Activated CD8-positive, alpha-beta T cell treated with anti-CD3 and anti-CD28 coated beads, Interleukin-2, amount 10 ng/mL, durations not matched to agents 7 days and 5 days (primary cell): ENCODE measurements around the gene TBC1D19. TPM values are rescaled to one million over a fixed set of nuclear protein-coding genes. Genes with fewer than 3 reads are reported as not detected.
"Not testable (repeated sequence)": the region's sequence is repeated elsewhere in the genome, so short reads cannot be mapped to it uniquely, and the experiment has no call there.

Experiments
- ATAC-seq: fragments of 150-1000 bp; cut with Tn5 transposase; one replicate; pipeline ENCODE4 v1.10.0; 2021; ENCODE audit warnings: moderate library complexity
- CTCF ChIA-PET: fragments of 350-600 bp; sonication (Branson Sonifier 250); formaldehyde crosslinking; loops from one replicate; lab custom pipeline; 2021; ENCODE audit warnings: antibody characterized with exemption; lab: Charles Lee
- POLR2A ChIA-PET: fragments of 350-600 bp; sonication (Branson Sonifier 250); formaldehyde crosslinking; loops from one replicate; lab custom pipeline; 2021; ENCODE audit warnings: antibody characterized with exemption; lab: Charles Lee
- DNase-seq: peaks from one replicate; pipeline ENCODE4 v3.0.0-alpha.2; 2020
- H3K27ac Mint-ChIP-seq: one replicate; pipeline ENCODE4 v1.8.0; 2021; ENCODE audit warnings: mild to moderate bottlenecking, mixed read lengths
- H3K27me3 Mint-ChIP-seq: one replicate; pipeline ENCODE4 v1.8.0; 2021; ENCODE audit warnings: low read depth, mixed read lengths
- H3K36me3 Mint-ChIP-seq: one replicate; pipeline ENCODE4 v1.8.0; 2021; ENCODE audit warnings: low read depth, mixed read lengths
- H3K4me1 Mint-ChIP-seq: one replicate; pipeline ENCODE4 v1.8.0; 2021; ENCODE audit warnings: low read depth, mixed read lengths
- H3K4me3 Mint-ChIP-seq: one replicate; pipeline ENCODE4 v1.8.0; 2021; ENCODE audit warnings: mild to moderate bottlenecking, mixed read lengths
- H3K9me3 Mint-ChIP-seq: one replicate; pipeline ENCODE4 v1.8.0; 2022; ENCODE audit warnings: mixed read lengths; ENCODE audit not compliant: insufficient read depth
- total RNA-seq, 2 experiments: library from RNA; stranded (reverse); gene quantifications; one replicate each; pipeline ENCODE4 v1.2.3, GENCODE V29; 2021

TBC1D19 gene, protein sequence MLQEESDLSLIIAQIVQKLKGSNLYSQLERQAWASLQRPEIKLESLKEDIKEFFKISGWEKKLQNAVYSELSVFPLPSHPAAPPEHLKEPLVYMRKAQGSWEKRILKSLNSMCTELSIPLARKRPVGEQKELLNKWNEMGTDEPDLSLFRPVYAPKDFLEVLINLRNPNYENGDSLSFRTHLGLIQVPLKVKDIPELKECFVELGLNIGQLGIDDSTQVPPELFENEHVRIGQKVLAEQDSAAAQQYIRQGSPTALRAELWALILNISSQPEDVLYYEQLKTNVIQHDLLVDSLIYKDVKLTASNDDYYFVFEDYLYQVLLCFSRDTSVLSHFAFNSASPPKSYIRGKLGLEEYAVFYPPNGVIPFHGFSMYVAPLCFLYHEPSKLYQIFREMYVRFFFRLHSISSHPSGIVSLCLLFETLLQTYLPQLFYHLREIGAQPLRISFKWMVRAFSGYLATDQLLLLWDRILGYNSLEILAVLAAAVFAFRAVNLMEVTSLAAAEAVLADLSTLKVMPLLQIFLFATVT
- total RNA-seq: 1 to 10 TPM; 4.7 to 5.7 TPM

DNA sequence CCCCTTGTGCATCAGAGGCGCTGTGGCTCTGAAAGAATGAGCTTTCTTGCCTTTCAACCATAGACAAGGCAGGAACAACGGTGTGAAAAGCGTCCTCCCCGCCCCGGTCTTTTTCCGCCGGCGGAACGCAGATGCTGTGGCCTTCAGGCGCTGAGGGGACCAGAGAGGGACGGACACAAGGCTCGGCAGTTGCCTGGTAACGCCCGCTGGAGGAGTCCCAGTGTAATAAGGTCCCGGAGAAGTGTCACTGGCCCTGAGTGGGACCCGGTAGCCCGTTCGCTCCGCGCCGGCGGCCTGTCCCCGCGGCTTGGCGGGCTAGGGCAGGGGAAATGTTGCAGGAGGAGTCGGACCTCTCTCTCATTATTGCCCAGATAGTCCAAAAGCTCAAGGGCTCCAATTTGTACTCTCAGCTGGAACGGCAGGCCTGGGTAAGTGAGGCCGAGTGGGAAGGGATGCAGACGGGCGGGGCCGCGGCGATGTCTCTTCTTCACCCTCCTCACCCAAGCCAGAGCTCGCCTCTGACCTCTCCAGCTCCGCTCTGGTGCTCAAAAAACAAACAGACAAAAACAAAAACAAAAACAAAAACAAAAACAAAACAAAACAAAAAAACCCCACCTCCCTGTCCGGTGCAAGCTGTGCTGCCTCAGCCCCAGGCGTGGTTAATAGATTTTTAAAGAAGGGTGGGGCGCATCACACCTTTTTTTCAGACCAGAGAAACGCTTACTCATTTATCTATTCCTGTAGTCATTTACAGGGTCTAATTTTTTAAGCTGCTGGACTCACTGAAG is at the start of gene TBC1D19:
Gene TBC1D19 (plus strand): TSS at position 220 of the 788 bp plus-strand sequence. CDS start 110 bp downstream, at position 330.
- ChIA-PET CTCF (interaction anchor here (0.7 to 2.3 kb wide), 9 partner anchors 11 to 646 kb away, joined by 3 to 10 read pairs (median 4); partner anchors contain the start of gene STIM2), POLR2A (interaction anchor here (0.8 to 2.1 kb wide), 14 partner anchors 9 to 725 kb away, joined by 3 to 9 read pairs (median 4); partner anchors contain the start of gene STIM2)
- peaks cover 24% of the 10 kb centered on the region for H3K4me1 Mint-ChIP-seq

DNA sequence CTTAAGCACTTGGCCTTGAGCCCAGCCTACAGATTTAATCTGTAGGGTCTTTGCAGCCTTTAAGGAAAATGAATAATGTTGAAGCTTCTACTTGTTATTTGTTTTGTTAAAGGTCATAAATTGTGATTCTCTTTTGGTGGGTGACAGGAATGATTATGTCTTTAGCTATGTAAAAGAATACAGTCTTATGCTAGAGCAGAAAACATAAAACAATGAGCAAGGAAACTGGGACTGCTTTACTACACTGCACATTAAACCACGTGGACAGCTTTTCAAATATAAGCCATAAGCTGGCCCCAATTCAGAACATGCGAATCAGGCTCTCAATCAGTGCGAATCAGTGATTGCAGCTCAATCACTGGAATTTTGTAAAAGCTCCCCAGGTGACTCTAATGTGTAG is 40.9 kb upstream of the TBC1D19 start:
- no peaks in the 10 kb centered on the region for H3K36me3 Mint-ChIP-seq
- ChIA-PET POLR2A (no interaction called here), CTCF (no interaction called here)
- no peak for DNase-seq
- H3K9me3 Mint-ChIP-seq: peaks cover 11% of the 10 kb centered on the region
- ATAC-seq: no peak
- no peaks in the 10 kb centered on the region for H3K4me1 Mint-ChIP-seq
- peaks cover 2% of the 10 kb centered on the region for H3K27me3 Mint-ChIP-seq
- H3K4me3 Mint-ChIP-seq: no peak overlapping the region
- H3K27ac Mint-ChIP-seq: no peak overlapping the region

More for the DNA sequence above, at the start of gene TBC1D19:
- DNase-seq (peak; percentile 92), ATAC-seq (peak; percentile 100)
- H3K4me3 Mint-ChIP-seq: peak within 1 kb of the TSS; percentile 96
- H3K36me3 Mint-ChIP-seq: no peaks in the 10 kb centered on the region
- H3K27me3 Mint-ChIP-seq: no peaks in the 10 kb centered on the region
- peak within 1 kb of the TSS; percentile 87 for H3K27ac Mint-ChIP-seq
- H3K9me3 Mint-ChIP-seq: no peaks in the 10 kb centered on the region

DNA sequence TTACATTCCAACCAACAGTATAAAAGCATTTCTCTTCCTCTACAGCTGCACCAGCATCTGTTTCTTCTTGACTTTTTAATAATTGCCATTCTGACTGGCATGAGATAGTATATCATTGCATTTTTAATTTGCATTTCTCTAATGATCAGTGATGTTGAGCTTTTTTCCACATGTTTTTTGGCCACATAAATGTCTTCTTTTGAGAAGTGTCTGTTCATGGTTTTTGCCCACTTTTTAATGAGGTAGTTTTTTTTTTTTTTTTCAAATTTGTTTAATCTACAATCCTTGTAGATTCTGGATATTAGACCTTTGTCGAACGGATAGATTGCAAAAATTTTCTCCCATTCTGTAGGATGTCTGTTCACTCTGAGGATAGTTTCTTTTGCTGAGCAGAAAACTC is 39.5 kb upstream of the TBC1D19 start:
- ChIA-PET POLR2A (no interaction called here), CTCF (no interaction called here)
- Mint-ChIP-seq H3K27ac (no peak overlapping the region), H3K4me3 (no peak overlapping the region), H3K36me3 (no peaks in the 10 kb centered on the region), H3K27me3 (peaks cover 4% of the 10 kb centered on the region), H3K9me3 (peaks cover 11% of the 10 kb centered on the region), H3K4me1 (no peaks in the 10 kb centered on the region)
- DNase-seq (no peak), ATAC-seq (no peak)

DNA sequence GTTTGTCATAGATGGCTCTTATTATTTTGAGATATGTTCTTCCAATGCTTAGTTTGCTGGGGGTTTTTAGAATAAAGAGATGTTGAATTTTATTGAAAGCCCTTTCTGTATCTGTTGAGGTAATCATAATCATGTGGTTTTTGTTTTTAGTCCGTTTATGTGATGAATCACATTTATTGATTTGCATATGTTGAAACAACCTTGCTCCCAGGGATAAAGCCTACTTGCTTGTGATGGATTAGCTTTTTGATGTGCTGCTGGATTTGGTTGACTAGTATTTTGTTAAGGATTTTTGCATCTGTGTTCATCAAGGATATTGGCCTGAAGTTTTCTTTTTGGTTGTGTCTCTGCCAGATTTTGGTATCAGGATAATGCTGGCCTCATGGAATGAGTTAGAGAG is 35.5 kb upstream of the TBC1D19 start:
- POLR2A ChIA-PET, H3K27ac Mint-ChIP-seq, H3K4me3 Mint-ChIP-seq, CTCF ChIA-PET, ATAC-seq, H3K27me3 Mint-ChIP-seq, H3K36me3 Mint-ChIP-seq, H3K4me1 Mint-ChIP-seq, DNase-seq: not testable (repeated sequence)
- H3K9me3 Mint-ChIP-seq: peaks cover 11% of the 10 kb centered on the region

DNA sequence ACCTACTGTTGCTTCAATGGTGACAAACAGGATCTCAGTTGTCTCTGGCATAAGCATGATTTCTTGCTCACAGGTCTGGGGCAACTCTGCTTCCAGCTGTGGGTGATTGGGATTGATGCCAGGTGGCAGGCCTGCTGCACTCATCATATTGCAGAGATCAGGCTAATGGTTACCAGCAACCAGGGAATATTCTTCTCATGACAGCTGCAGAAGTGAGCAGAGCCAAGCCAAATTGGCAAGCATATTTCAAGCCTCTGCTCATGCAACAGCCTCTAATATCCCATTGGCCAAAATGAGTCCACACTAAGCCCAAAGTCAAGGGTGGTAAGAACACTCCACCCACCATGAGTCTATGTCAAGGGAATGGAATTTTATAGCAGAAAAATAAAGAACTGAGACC is 26.7 kb upstream of the TBC1D19 start:
- Mint-ChIP-seq H3K27ac (no peak overlapping the region), H3K4me3 (no peak overlapping the region), H3K4me1 (no peaks in the 10 kb centered on the region), H3K27me3 (peaks cover 10% of the 10 kb centered on the region), H3K9me3 (peaks cover 12% of the 10 kb centered on the region), H3K36me3 (no peaks in the 10 kb centered on the region)
- ChIA-PET CTCF (no interaction called here), POLR2A (no interaction called here)
- DNase-seq (no peak), ATAC-seq (no peak)

DNA sequence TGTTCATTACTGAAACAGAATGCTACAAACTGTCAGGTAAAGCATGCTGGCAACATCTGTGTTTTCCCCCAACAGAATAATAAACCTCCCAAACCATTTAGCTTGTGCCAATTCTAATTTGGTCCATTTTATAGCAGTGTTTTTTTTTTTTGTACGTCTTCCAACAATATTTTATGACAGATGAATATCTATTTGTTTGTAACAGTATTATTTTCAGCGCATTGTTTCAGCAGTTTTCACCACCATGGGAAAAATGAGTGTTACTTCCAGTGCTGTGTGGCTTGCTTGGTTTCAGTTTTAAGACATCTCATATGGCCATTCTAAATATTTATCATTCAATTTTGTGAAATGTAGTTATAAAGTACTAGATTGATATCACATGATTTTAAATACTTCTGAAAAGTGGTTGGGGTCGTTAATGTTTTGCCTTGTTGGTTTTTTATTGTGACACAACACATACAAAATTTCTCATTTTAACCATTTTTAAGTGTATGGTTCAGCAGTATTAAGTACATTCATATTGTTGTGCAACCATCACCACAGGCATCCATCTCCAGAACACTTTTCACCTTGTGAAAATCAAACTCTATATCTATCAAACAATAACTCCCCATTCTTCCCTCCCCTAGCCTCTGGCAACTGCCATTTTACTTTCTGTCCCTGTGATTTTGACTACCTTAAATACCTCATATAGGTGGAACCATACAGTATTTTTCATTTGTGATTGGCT is 25.6 kb upstream of the TBC1D19 start:
- DNase-seq (no peak), ATAC-seq (no peak)
- POLR2A ChIA-PET: no interaction called here
- CTCF ChIA-PET: no interaction called here
- peaks cover 13% of the 10 kb centered on the region for H3K27me3 Mint-ChIP-seq
- H3K4me1 Mint-ChIP-seq: no peaks in the 10 kb centered on the region
- H3K9me3 Mint-ChIP-seq: peaks cover 12% of the 10 kb centered on the region
- no peak overlapping the region for H3K27ac Mint-ChIP-seq
- H3K36me3 Mint-ChIP-seq: no peaks in the 10 kb centered on the region
- H3K4me3 Mint-ChIP-seq: no peak overlapping the region

DNA sequence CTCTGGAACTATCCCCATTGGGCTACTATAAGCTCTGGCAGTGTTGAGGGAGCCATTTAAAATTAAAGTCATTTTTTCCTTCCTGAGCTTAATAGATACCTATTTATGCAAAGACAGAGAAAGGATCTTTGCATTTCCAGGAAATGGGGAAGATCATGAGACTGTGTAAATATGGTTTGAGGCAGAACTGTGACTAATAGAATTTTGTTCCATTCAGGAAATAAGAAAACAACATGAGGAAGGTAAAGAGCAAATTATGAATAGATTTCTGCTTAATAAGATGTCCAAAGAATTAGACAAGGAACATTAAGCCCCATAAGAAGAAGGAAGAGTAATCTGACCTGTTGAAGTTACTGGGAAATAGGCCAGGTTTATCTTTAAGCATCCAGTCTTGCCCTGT is 17.8 kb upstream of the TBC1D19 start:
- ATAC-seq: no peak

DNA sequence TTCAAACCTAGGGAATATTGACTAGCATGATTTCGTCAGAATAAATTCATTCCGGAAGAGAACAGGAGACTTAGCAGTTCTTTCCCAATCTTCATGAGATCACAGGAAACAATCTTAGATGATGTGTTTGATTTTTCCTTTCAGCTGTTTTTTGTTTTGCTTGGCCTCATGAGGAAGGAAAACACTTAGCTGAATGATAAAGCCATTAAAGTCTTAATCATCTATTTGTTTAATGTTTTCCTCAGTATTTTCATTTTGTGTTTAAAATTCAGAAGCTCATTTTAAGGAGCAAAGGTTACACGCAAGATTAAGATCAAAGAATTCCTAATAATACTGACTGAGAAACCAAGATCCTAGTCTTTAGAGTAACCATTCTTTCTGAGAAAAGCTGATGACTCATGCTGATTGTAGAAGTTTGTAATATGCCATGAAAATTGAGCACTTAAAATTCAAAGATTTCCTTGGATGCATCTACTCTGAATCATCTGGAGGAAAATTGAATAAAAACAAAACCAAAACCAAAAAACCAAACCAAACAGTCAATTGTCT is 15.4 kb upstream of the TBC1D19 start:
- Mint-ChIP-seq H3K9me3 (no peaks in the 10 kb centered on the region), H3K4me1 (peaks cover 7% of the 10 kb centered on the region), H3K36me3 (no peaks in the 10 kb centered on the region), H3K27me3 (peaks cover 3% of the 10 kb centered on the region), H3K4me3 (no peak overlapping the region), H3K27ac (no peak overlapping the region)
- ChIA-PET CTCF (interaction anchor here (0.7 to 3.0 kb wide), 2 partner anchors 9 to 15 kb away, joined by 3 to 10 read pairs; partner anchors contain the start of gene TBC1D19), POLR2A (no interaction called here)
- ATAC-seq (no peak), DNase-seq (no peak)

More for the DNA sequence above, 17.8 kb upstream of the TBC1D19 start:
- Mint-ChIP-seq H3K27ac (no peak overlapping the region), H3K4me3 (no peak overlapping the region), H3K36me3 (no peaks in the 10 kb centered on the region), H3K4me1 (peaks cover 7% of the 10 kb centered on the region), H3K27me3 (peaks cover 11% of the 10 kb centered on the region), H3K9me3 (peaks cover 4% of the 10 kb centered on the region)
- ChIA-PET CTCF (no interaction called here), POLR2A (no interaction called here)
- no peak for DNase-seq

DNA sequence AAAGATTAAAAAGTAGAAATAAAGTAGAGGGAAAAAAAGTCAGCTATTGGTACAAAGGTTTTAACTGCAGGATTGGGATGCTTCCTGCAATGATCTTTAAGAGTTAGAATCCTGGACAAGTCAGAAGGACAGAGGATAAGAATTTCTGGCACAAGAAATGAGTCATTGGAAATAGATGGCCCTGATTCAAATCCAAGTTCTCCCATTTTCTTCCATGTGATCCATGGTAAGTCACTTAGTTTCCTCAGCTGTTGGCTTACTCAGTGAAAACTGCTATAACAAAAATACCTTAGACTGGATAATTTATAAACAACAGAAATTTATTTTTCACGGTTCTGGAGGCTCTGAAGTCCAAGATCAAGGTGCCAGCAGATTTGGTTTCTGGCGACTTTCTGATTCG is 13.3 kb upstream of the TBC1D19 start:
- ChIA-PET POLR2A (interaction anchor here (1.6 kb wide), 1 partner anchor 13 kb away, joined by 6 read pairs; the partner anchor contains the start of gene TBC1D19), CTCF (interaction anchor here (3.0 kb wide), 1 partner anchor 13 kb away, joined by 10 read pairs; the partner anchor contains the start of gene TBC1D19)
- DNase-seq (no peak), ATAC-seq (no peak)
- H3K4me1 Mint-ChIP-seq: peaks cover 7% of the 10 kb centered on the region
- no peaks in the 10 kb centered on the region for H3K9me3 Mint-ChIP-seq
- H3K36me3 Mint-ChIP-seq: no peaks in the 10 kb centered on the region
- H3K4me3 Mint-ChIP-seq: no peak overlapping the region
- H3K27ac Mint-ChIP-seq: no peak overlapping the region
- peaks cover 3% of the 10 kb centered on the region for H3K27me3 Mint-ChIP-seq

DNA sequence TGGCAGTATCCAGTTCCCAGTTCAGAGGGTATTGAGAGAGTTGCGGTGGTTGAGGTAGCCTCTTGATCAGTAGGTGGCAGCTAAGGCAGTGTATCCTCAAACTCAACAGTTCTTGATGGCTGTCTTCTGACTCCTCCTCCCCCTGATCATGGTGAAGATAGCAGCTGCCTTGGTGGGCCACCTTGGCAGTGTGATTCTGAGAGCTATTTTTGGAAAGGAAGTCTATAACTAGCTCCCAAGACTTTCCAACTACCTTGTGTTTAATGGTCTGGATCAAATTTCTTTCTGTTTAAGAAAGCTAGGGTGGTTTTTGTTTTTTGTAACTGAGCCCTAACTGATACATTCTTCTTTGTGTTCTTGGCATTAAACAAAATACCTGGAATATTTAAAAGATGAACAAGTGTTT is 10.5 kb upstream of the TBC1D19 start:
- Mint-ChIP-seq H3K9me3 (no peaks in the 10 kb centered on the region), H3K27ac (no peak overlapping the region), H3K36me3 (no peaks in the 10 kb centered on the region), H3K27me3 (peaks cover 9% of the 10 kb centered on the region), H3K4me3 (no peak overlapping the region), H3K4me1 (no peaks in the 10 kb centered on the region)
- CTCF ChIA-PET: interaction anchor here (1.0 to 2.3 kb wide), 2 partner anchors 10 to 114 kb away, joined by 3 to 5 read pairs; partner anchors contain the start of gene TBC1D19
- ATAC-seq (no peak), DNase-seq (no peak)
- POLR2A ChIA-PET: no interaction called here

DNA sequence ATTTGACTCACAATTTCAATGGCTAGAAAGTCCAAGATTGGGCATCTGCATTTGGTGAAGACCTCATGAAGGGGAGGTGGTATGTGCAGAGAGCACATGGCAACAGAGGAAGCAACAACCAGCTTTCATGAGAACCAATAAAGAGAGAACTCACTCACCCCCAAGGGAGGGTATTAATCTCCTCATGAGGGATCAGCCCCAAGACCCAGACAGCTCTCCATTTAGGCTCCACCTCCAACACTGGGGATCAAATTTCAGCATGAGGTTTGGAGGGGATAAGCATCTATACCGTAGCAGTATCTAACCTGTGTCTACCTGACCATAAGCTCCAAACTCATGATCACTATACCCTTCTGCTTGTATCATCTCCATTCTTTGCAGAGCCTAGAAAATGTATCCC is 9.3 kb upstream of the TBC1D19 start:
- Mint-ChIP-seq H3K27ac (no peak overlapping the region), H3K4me3 (no peak overlapping the region)
- ATAC-seq: no peak

More for the DNA sequence above, 9.3 kb upstream of the TBC1D19 start:
- ChIA-PET CTCF (no interaction called here), POLR2A (interaction anchor here (0.5 to 1.8 kb wide), 2 partner anchors 9 to 387 kb away, joined by 3 to 9 read pairs; partner anchors contain the start of gene TBC1D19)
- Mint-ChIP-seq H3K27me3 (peaks cover 9% of the 10 kb centered on the region), H3K36me3 (no peaks in the 10 kb centered on the region), H3K4me1 (no peaks in the 10 kb centered on the region), H3K9me3 (no peaks in the 10 kb centered on the region)
- no peak for DNase-seq
